NCI-H345 treated with DMSO at 0.1 percent for 48 hours (cell line): ENCODE results near the gene USP47.

Experiments
- DNase-seq: peaks from one replicate; lab custom pipeline; 2025; ENCODE audit not compliant: unreplicated experiment; lab: John Stamatoyannopoulos, UW

Gene USP47

GRCh38 chr11:11977206-11977938 lies 135.6 kb downstream of the USP47 start:
- DNase-seq = no peak

GRCh38 chr11:11978098-11978637 lies 136.4 kb downstream of the USP47 start:
- DNase-seq = no peak

GRCh38 chr11:11978792-11979487 lies 137.2 kb downstream of the USP47 start:
- no peak for DNase-seq

- DNase-seq = no peak
Measured at GRCh38 chr11:11979488-11980117, 137.8 kb downstream of the USP47 start.

- DNase-seq = no peak
Measured at GRCh38 chr11:11980200-11980599, 138.4 kb downstream of the USP47 start.

- DNase-seq = no peak
Measured at GRCh38 chr11:11980841-11981308, 139.1 kb downstream of the USP47 start.

GRCh38 chr11:11981364-11981763 lies 139.6 kb downstream of the USP47 start:
- no peak for DNase-seq

- DNase-seq = no peak
Measured at GRCh38 chr11:11981840-11982239, 140.1 kb downstream of the USP47 start.

- no peak for DNase-seq
Measured at GRCh38 chr11:11982461-11982860, 140.7 kb downstream of the USP47 start.

GRCh38 chr11:11982975-11983374 lies 141.2 kb downstream of the USP47 start:
- no peak for DNase-seq

- DNase-seq = no peak
Measured at GRCh38 chr11:11983427-11983826, 141.7 kb downstream of the USP47 start.

GRCh38 chr11:11984563-11984962 lies 142.8 kb downstream of the USP47 start:
- no peak for DNase-seq

GRCh38 chr11:11985016-11985715 lies 143.4 kb downstream of the USP47 start:
- no peak for DNase-seq

- DNase-seq = no peak
Measured at GRCh38 chr11:11985954-11986949, 144.5 kb downstream of the USP47 start.

- no peak for DNase-seq
Measured at GRCh38 chr11:11987503-11988022, 145.8 kb downstream of the USP47 start.

- DNase-seq = no peak
Measured at GRCh38 chr11:11988099-11988651, 146.4 kb downstream of the USP47 start.

GRCh38 chr11:11988681-11989261 lies 147.0 kb downstream of the USP47 start:
- no peak for DNase-seq

- no peak for DNase-seq
Measured at GRCh38 chr11:11989774-11990744, 148.3 kb downstream of the USP47 start.
